Effector CD8-positive, alpha-beta T cell (primary cell): ENCODE results near the gene DIP2B.
"Not testable (repeated sequence)": the region's sequence is repeated elsewhere in the genome, so short reads cannot be mapped to it uniquely, and the experiment has no call there.

Experiments
- DNase-seq: peaks from one replicate; lab custom pipeline; 2025; lab: John Stamatoyannopoulos, UW

Gene DIP2B

DNA sequence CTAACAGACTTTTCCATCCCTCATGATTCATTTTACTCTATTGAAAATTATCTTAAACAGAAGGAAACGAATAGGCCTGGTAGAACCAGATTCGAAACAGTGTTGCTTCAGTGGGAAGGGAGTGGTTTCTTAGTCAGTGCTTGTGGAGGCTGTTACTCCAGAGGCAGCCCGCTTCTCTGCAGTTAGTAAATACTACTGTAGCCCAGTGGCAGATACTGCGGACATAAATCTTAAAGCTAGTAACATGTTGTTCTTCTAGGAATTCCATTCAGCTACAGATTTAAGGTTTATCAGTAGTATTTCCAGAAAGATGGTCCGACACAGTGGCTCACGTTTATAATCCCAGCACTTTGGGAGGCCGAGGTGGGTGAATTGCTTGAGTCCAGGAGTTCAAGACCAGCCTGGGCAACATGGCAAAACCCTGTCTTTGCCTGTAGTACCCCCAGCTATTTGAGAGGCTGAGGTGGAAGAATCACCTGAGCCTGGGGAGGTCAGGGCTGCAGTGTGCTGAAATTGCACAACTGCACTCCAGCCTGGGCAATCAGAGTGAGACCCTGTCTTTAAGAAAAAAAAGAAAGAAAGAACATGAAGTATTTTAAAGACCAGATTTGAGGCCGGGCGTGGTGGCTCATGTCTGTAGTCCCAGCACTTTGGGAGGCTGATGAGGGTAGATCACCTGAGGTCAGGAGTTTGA is 45.9 kb downstream of the DIP2B start:
- DNase-seq = no peak

DNA sequence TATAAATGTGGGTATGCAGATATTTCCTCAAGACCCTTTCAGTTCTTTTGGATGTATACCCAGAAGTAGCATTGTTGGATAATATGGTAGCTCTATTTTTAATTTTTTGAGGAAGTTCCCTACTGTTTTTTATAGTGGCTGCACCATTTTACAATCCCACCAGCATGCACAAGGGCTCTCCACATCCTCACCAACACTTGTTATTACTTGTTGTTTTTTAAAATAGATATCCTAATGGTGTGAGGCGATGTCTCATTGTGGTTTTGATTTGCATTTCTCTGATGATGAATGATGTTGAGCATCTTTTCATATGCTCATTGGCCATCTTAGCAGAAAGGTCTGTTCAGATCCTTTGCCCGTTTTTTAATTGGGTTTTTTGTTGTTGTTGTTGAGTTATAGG is 47.1 kb downstream of the DIP2B start:
- DNase-seq = no peak

DNA sequence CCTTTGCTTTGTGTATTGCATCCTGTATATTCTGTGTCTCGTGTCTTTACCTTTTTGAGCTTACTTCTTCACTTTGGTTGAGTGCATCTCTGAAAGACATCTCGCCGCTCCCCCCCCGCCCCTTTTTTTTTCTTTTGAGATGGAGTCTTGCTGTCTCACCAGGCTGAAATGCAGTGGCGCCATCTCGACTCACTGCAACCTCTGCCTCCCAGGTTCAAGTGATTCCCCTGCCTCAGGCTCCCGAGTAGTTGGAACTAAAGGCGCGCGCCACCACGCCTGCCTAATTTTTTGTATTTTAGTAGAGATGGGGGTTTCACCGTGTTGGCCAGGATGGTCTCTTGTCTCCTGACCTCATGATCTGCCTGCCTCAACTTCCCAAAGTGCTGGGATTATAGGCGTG is 49.9 kb downstream of the DIP2B start:
- no peak for DNase-seq

DNA sequence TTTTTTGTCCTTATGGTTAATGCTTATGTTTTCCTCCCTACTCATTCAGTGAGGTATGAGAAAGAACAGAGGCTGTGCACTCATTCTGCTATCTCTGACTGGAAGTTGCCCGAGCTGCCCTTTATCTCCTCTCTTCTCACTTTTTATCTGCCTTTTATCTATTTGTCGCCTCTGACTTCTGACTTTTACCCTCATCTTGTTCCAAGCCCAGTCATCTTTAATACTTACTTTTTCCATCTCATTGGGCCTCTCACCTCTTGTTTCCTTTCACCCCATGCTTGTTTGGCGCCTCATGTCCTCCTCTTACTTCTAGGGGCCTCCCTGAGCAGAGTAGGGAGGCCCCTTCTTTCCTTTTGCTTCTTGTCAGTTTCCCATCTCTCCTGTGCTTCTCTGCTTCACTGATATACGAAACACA is 50.7 kb downstream of the DIP2B start:
- DNase-seq = no peak

DNA sequence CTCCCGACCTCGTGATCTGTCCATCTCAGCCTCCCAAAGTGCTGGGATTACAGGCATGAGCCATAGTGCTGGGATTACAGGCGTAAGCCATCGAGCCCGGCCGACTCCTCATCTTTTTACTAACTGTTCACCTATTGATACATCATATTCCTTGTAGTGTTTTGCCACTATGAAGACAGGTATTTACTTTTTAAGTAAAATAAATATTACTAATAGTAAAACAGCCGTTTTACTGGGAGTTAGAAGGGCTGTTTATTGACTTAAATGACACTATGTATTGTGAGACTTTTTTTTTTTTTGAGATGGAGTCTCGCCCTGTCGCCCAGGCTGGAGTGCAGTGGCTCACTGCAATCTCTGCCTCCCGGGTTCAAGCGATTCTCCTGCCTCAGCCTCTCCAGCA is 51.5 kb downstream of the DIP2B start:
- no peak for DNase-seq

DNA sequence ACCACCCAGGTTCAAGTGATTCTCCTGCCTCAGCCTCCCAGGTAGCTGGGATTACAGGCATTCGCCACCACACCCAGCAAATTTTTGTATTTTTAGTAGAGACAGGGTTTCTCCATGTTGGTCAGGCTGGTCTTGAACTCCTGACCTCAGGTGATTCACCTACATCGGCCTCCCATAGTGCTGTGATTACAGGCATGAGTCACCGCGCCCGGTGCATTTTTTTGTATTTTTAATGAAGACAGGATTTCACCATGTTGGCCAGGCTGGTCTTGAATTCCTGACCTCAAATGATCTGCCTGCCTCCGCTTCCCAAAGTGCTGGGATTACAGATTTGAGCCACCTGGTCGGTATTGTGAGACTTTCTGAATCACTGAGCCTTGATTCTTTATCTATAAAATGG is 52.0 kb downstream of the DIP2B start:
- DNase-seq = not testable (repeated sequence)

DNA sequence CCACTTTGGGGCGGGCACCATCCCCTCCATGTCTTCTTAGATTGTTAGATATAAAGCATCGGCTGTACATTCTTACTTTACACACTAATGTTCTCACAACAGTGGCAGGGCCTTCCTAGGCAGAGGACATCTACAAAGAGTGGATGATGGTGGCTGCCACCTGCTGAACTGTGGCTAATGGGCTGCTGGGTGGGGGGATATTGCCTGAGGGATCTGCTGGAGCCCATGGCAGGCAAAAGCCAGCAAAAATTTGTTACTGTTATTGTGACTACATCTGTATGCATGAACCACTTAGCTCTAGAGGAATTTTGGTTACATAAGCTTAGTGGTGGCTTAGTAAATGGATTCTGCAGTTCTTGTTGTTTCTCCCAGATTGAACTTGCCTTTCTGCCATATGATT is 52.6 kb downstream of the DIP2B start:
- no peak for DNase-seq

DNA sequence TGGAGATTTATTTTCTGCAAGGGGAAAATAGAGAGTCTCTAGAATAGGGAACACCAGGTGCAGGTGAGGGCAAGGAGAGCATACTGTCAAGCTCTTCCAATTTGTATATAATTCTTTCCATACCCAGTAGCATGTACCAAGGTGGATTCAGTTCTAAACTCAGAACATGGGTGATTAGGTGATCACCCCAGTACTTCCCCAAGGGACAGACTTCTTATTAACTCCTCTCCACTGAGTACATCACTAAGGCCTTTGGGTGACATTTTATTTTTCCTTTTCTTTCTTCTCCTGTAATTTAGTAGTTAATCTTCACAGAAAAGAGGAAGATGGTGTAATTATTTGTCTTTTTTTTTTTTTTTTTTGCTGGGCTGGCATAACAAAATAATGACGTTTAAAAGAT is 54.2 kb downstream of the DIP2B start:
- DNase-seq = no peak

DNA sequence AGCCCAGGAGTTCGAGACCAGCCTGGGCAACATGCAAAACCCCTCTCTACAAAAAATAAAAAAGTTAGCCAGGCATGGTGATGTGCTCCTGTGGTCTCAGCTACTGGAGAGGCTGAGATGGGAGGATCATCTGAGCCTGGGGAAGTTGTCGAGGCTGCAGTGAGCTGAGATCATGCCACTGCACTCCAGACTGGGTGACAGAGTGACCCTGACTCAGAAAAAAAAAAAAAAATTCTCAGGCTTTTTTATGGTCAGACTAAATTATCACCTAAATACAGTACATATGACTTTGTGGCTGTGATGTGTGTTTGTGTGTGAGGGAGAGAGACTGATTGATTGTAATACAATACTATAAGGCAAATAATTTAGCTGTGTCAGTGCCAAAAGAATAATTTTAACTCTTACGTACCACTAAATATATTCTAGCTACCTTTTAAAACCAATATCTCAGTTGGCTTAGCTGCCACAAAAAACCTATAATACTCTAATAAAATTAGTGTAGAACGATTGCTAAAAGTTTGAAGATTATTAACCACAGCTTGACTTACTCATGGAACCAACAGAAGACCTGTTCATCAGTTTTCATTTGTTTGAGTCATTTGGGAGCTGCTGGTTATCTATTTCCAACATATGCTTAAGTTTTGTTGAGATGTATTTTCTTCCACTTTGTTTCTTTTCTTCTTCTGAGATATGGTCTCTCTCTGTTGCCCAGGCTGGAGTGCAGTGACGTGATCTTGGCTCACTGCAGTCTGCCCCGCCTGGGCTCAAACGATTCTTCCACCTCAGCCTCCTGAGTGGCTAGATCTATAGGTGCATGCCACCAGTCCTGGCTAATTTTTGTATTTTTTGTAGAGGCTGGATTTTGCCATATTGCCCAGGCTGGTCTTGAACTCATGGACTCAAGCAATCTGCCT is 58.0 kb downstream of the DIP2B start:
- DNase-seq = no peak

DNA sequence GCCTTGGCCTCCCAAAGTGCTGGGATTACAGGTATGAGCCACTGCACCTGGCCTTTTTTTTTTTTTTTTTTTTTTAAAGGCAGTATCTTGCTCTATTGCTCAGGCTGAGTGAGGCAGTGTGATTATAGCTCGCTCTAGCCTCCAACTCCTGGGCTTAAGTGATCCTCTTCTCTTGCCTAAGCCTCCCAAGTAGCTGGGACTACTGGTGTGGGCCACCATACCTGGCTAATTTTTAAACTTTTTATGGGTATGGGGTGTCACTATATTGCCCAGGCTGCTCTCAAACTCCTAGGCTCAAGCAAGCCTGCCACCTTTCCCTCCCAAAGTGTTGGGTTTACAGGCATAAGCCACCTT is 58.6 kb downstream of the DIP2B start:
- no peak for DNase-seq

DNA sequence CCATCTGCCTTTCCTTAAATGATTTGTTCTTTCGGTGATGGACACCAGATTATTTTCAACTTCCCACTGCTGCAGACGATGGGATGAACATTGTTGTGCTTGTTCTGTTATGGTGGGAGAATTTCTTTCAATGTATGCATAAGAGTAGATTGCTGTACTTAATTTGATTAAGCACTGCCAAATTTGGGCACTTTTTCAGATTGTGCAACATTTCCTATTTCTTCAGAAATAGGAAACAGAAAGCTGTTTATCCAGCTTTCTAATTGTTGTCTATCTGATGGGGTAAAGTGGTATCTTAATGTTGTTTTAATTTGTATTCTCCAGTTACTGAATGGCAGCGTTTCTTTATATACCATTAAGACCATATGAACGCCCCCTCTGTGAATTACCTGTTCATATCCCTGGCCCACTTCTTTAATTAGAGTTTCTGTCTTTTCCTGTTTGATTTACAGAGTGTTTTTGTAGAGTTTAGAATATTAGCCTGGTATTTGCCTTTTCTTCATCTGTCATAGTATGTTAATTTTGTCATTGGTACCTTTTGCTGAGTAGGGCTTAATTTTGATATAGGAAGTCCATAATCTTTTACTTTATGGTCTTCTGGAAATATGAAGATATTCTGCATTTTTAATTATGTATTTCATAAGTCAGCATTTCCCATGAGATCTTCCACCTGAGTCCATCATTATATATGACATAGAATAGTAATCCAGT is 59.6 kb downstream of the DIP2B start:
- DNase-seq = no peak

DNA sequence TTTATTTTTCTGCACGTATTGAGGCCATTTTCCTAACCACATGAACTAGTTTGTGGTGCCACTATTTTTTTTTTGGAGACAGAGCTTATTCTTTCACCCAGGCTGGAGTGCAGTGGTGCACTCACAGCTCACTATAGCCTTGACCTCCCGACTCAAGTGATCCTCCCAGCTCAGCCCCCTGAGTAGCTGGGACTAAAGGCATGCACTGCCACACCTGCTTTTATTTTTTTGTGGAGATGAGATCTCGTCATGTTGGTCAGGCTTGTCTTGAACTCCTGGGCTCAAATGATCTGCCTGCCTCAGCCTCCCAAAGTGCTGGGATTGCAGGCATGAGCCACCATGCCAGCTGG is 60.1 kb downstream of the DIP2B start:
- no peak for DNase-seq

DNA sequence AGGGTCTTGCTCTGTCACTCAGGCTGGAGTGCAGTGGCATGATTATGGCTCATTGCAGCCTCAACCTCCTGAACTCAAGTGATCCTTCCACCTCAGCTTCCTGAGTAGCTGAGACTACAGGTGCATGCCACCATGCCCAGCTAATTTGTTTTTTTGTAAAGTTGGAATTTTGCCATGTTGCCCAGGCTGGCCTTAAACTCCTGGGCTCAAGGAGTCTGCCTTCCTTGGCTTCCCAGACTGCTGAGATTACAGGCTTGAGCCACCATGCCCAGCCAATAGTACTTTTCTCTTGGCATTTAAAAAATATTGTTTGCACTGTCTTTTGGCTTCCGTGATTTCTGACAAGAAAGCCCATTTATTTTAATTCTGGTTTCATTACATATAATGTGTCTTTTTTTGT is 61.3 kb downstream of the DIP2B start:
- no peak for DNase-seq

DNA sequence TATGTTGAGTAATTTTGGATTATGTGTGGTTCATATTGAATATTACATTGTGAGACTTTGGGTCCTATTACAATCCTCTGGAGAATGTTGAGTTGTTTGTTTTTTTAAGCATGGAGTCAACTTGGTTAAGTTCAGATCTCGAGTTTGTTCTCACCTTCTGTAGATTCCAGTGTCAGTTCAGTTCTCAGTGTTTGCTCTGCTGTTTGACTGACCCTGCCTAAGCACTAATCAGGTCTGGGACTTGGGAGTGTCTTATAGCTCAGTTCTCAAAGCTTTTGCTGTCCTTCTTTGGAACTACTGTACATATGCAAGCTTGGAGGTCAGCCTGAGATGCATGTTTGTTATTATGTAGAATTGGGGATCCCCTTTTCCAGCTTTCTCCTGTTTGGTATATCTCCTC is 63.1 kb downstream of the DIP2B start:
- DNase-seq = no peak

DNA sequence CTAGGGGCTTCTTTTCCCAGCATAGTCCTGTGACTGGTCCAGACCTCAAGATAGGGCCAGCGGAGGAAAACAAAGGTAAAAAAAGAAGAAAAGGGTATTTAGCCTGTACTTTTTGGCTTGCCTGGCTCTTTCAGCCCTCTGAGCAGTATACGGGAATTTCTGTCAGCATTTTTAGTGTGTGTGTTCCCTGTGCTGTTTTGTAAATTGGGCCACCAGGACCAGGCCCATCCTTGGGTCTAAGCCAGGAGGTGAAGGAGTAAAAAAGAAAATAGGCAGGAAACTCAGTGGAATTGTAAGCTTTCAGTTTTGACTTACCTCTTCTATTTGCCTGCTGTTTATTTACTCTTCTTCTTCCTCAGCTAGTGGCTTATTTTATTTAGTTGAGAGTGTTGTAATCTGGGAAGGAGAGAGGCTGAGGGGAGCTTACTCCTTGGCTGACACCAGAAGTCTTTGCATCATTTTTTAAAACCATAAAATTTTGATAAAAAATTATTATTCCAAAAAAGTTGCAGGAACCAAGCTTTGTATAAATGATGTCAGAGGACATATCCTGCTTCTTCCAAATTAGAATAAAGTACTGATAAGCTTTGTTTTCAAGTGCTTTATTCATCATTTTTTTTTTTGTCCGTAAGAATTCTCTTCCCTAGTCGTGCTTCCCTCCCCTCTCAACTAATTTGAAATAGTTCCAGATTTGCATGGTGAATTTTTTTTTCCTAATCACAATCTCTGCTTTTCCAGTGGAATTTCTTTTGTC is 63.7 kb downstream of the DIP2B start:
- DNase-seq = no peak

DNA sequence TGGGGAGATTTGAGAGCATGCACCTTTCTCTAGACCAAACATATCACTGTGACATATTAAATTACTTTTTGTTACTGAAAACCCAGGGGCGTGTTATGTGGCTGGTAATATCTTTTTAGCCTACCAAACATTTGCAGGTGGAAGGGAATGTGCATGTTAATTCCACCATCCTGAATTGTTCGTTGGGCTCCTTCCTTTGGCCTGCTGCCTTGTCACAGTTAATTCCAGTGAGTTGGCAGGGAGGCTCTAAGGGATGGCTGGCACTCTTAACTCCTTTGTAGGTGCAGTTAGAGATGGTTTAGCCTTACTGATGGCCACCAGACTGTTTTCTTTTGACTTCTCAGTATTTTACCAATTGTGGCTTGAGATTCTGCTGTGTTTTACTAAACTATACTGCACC is 64.5 kb downstream of the DIP2B start:
- no peak for DNase-seq

DNA sequence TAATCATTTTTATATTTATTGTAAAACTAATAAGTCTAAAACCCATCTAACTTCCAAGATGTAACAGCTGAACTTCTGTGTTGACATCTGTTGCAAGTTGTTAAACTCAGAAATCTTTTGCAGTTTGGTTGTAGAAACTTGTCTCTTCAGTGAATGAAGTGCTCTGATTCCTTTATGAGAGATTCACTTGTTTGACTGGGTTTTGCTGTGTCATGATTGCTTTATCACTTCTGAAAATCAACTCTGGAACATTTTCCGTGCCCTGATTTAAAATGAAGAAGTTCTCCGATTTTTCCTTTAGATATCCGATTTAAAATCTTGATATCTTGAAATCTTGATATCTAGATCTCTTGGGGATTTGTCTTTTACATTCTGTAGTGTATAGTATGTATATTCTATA is 65.1 kb downstream of the DIP2B start:
- DNase-seq = no peak

DNA sequence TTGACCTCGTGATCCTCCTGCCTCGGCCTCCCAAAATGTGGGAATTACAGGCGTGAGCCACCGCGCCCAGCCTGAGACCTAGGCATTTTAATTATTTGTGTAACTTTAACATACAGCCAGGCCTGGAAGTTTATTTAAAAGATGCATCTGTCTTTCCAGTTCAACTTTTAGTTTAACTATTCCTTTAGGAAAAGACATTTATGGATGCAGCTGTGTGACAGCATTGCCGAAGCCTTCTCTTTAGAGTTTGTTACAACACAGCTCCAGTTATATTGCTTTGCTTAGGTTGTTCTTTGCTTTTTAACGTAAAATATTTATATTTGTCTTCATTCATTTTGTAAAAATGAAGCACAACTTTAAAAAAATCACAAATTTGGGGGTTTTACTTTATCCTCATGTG is 67.0 kb downstream of the DIP2B start:
- no peak for DNase-seq

DNA sequence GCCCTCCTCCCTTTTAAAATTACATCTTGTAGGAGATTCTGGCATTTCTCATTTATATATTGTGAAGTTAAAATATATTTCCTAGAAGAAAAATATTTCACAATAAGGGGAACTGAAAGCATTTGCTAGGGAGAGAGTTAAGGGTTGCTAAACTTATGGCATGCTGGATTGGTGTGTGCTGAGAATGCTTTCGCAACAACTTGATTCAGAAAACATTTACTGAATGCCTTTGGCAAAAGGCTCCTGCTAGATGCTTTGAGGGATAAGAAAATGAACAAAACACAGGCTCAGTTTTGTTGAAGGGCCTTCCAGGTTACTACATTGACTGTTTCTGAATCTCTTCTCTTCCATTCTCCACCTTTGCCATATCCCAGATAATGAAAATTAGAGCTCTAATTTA is 67.5 kb downstream of the DIP2B start:
- DNase-seq = no peak

DNA sequence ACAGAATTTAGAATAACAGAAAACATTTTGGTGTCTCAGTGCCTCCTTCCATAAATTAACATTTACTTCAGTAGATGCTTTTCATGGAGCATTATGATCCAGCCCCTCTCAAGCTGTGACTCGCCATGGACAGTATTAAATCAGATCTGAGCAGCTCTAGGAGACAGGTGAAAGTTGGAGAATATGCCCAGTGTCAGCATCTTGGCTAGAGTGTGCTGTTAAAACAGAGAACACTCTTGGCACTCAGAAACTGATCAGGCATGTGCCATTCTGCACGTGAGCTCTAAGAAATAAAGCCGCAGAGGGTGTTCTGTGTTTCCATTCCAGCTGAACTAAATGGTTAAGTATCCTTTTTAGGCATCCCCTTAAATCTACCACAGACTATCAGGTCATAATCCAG is 68.0 kb downstream of the DIP2B start:
- no peak for DNase-seq

DNA sequence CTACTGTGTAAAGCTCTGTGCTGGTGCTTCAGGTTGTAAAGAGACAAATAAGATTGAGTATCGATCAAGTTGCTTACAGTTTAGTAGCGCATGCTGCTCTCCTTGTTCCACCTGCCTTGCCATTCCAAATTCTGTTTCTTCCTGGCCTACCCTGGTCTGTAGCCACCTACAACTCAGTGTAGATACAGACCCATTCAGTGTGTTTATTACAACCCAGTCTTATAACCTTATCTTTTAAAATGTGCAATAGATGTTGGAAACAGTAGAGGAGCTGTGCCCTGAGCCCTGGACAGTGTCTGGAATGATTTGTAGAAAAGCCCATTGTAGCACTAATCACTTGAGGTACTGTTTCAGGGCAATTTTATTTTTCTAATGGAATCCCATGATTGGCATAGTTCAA is 68.5 kb downstream of the DIP2B start:
- DNase-seq = no peak

DNA sequence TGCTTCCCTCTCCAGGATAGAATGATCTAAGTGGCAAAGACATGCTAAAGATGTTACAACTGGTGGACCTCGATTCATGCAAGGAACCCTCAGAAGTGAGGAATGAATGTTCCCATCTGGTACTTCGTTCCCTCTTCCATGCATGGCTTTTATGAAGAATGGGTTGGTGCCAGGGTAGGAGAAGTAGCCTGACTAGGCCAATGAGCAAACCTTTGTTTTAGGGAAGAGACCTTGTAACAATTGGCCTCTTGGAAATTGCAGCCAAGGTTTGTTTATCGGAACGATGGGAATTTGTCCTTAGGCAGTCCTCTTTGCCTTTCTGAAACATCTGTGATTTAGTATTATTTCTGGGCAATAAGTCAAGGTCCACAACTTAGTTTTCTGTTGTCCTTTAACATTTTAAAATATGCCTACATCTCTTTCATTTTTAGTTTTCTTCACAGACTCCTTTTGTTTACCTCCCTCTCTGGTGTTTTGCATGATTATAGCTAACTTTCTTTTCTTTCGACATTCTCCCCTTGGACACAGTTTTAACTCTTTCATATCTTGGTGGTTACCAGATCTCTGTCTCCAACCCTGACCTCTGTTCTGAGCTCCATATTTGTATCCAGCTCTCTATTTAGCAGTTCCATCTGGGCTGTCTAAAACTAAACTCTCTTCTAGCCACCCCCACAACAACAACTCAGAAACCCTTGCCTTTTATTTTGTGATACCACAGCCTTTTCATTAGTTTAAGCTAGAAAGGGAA is 70.0 kb downstream of the DIP2B start:
- no peak for DNase-seq
